MM.1S (cell line): ENCODE measurements around the gene CCDC136.

ENCODE experiments used
- DNase-seq: peaks from one replicate; pipeline ENCODE4 v3.0.0-alpha.2; 2015
- H2AFZ ChIP-seq: fragments of 300-600 bp; sonication (generic); 2 replicates; pipeline ENCODE4 v1.6.0; 2016; ENCODE audit warnings: antibody characterized with exemption, low read length
- H3F3A ChIP-seq: fragments of 300-600 bp; sonication (generic); 2 replicates; pipeline ENCODE4 v1.6.1; 2016; ENCODE audit warnings: mild to moderate bottlenecking, antibody characterized with exemption, low read length, moderate library complexity, mixed read lengths; ENCODE audit not compliant: insufficient read depth
- H3K27ac ChIP-seq: fragments of 300-600 bp; sonication (generic); 2 replicates; pipeline ENCODE4 v1.5.1; 2016; ENCODE audit warnings: mild to moderate bottlenecking, low read length
- H3K27me3 ChIP-seq: fragments of 300-600 bp; sonication (generic); replicated peaks from 2 replicates; pipeline ENCODE4 v1.6.0; 2016; ENCODE audit warnings: low read length; ENCODE audit not compliant: insufficient read depth
- H3K36me3 ChIP-seq: fragments of 300-600 bp; sonication (generic); replicated peaks from 2 replicates; pipeline ENCODE4 v1.6.1; 2016; ENCODE audit warnings: mild to moderate bottlenecking, low read length, mixed read lengths; ENCODE audit not compliant: insufficient read depth
- H3K4me1 ChIP-seq: fragments of 300-600 bp; sonication (generic); 2 replicates; pipeline ENCODE4 v1.6.1; 2016; ENCODE audit warnings: low read length, mixed read lengths
- H3K4me2 ChIP-seq: fragments of 300-600 bp; sonication (generic); 2 replicates; pipeline ENCODE4 v1.6.0; 2016; ENCODE audit warnings: low read depth, low read length
- H3K4me3 ChIP-seq: fragments of 300-600 bp; sonication (generic); 2 replicates; pipeline ENCODE4 v1.5.1; 2016; ENCODE audit warnings: low read length, mixed read lengths
- H3K79me2 ChIP-seq: fragments of 300-600 bp; sonication (generic); 2 replicates; pipeline ENCODE4 v1.6.1; 2016; ENCODE audit warnings: mixed run types, low read length, mixed read lengths
- H3K9ac ChIP-seq: fragments of 300-600 bp; sonication (generic); 2 replicates; pipeline ENCODE4 v1.6.1; 2016; ENCODE audit warnings: low read length, mixed read lengths
- H3K9me2 ChIP-seq: fragments of 300-600 bp; sonication (generic); replicated peaks from 2 replicates; pipeline ENCODE4 v1.6.1; 2016; ENCODE audit warnings: mild to moderate bottlenecking, low read length, mixed read lengths; ENCODE audit not compliant: insufficient read depth
- H3K9me3 ChIP-seq: fragments of 300-600 bp; sonication (generic); replicated peaks from 2 replicates; pipeline ENCODE4 v1.6.1; 2016; ENCODE audit warnings: mild to moderate bottlenecking, low read length, mixed read lengths; ENCODE audit not compliant: insufficient read depth
- H4K20me1 ChIP-seq: fragments of 300-600 bp; sonication (generic); 2 replicates; pipeline ENCODE4 v1.6.1; 2016; ENCODE audit warnings: mild to moderate bottlenecking, low read length, moderate library complexity, mixed read lengths; ENCODE audit not compliant: insufficient read depth
- CTCF ChIP-seq: fragments of 300-600 bp; sonication (generic); IDR thresholded peaks from 2 replicates; pipeline ENCODE4 v1.5.1; 2016; ENCODE audit warnings: antibody characterized with exemption, low read length, mixed read lengths
- EZH2 ChIP-seq: fragments of 300-600 bp; sonication (generic); optimal IDR thresholded peaks from 2 replicates; pipeline ENCODE3; 2017; ENCODE audit warnings: low read depth, mild to moderate bottlenecking, antibody characterized with exemption, low read length, mixed read lengths
- EZH2phosphoT487 ChIP-seq: fragments of 300-600 bp; sonication (generic); IDR thresholded peaks from 2 replicates; pipeline ENCODE4 v1.6.1; 2018; ENCODE audit warnings: antibody characterized with exemption, low read length

Gene CCDC136

GRCh38 chr7:128838109-128838779 is 46.5 kb downstream of the CCDC136 start:
- Histone ChIP-seq H3K27ac (no peak overlapping the region), H3K9me3 (no peaks in the 10 kb centered on the region), H3K27me3 (peaks cover 16% of the 10 kb centered on the region), H3K9ac (no peak overlapping the region), H3K4me2 (no peak overlapping the region), H3K79me2 (no peaks in the 10 kb centered on the region), H4K20me1 (no peaks in the 10 kb centered on the region), H3K9me2 (no peaks in the 10 kb centered on the region), H3K36me3 (no peaks in the 10 kb centered on the region), H3K4me1 (0 out of 2 replicates have a peak, but pooled peaks cover 3% of the 10 kb centered on the region), H3F3A (no peaks in the 10 kb centered on the region), H2AFZ (no peak overlapping the region), H3K4me3 (no peak overlapping the region)
- DNase-seq, result no peak
- no peak for TF ChIP-seq EZH2phosphoT487
- no peak for TF ChIP-seq EZH2
- TF ChIP-seq CTCF, result no peak

- Histone ChIP-seq H3K4me2 (no peak overlapping the region), H3K4me1 (0 out of 2 replicates have a peak, but pooled peaks cover 3% of the 10 kb centered on the region), H4K20me1 (no peaks in the 10 kb centered on the region), H3K4me3 (no peak overlapping the region), H3K36me3 (no peaks in the 10 kb centered on the region), H3K9me3 (no peaks in the 10 kb centered on the region), H3K27me3 (peaks cover 23% of the 10 kb centered on the region), H2AFZ (no peak overlapping the region), H3K9ac (no peak overlapping the region), H3K9me2 (no peaks in the 10 kb centered on the region), H3K79me2 (no peaks in the 10 kb centered on the region), H3K27ac (no peak overlapping the region), H3F3A (no peaks in the 10 kb centered on the region)
- DNase-seq, result no peak
- no peak for TF ChIP-seq EZH2phosphoT487
Observed at GRCh38 chr7:128838981-128839731, 47.4 kb downstream of the CCDC136 start.

- Histone ChIP-seq H3K27ac (no peak overlapping the region), H3K27me3 (peaks cover 25% of the 10 kb centered on the region; the same call in 1 of the 2 replicates), H3K4me1 (0 out of 2 replicates have a peak, but pooled peaks cover 3% of the 10 kb centered on the region), H3K79me2 (no peaks in the 10 kb centered on the region), H3K9me3 (no peaks in the 10 kb centered on the region), H3K4me3 (no peak overlapping the region), H2AFZ (no peak overlapping the region), H3K36me3 (no peaks in the 10 kb centered on the region), H3K9ac (no peak overlapping the region), H3K4me2 (no peak overlapping the region), H3F3A (no peaks in the 10 kb centered on the region), H3K9me2 (no peaks in the 10 kb centered on the region), H4K20me1 (no peaks in the 10 kb centered on the region)
- DNase-seq, result no peak
- TF ChIP-seq CTCF, result no peak
- TF ChIP-seq EZH2phosphoT487, result no peak
- no peak for TF ChIP-seq EZH2
Observed at GRCh38 chr7:128839751-128840177, 48.0 kb downstream of the CCDC136 start.
